GM23248 (cell line): ENCODE measurements around the gene ZNF134. TPM values are rescaled to one million over a fixed set of nuclear protein-coding genes. Genes with fewer than 3 reads are reported as not detected.

Source experiments
- DNase-seq: peaks from one replicate; pipeline ENCODE4 v3.0.0-alpha.2; 2015
- H2AFZ ChIP-seq: fragments of 200-600 bp; sonication (generic); 2 replicates; pipeline ENCODE4 v1.6.1; 2016; ENCODE audit warnings: antibody characterized with exemption
- H3F3A ChIP-seq: fragments of 200-600 bp; sonication (generic); 2 replicates; pipeline ENCODE4 v1.6.1; 2016; ENCODE audit warnings: mild to moderate bottlenecking, antibody characterized with exemption, mixed run types; ENCODE audit not compliant: insufficient read depth
- H3K27ac ChIP-seq: fragments of 200-600 bp; sonication (generic); 2 replicates; pipeline ENCODE4 v1.5.1; 2016; ENCODE audit warnings: mild to moderate bottlenecking
- H3K27me3 ChIP-seq: fragments of 200-600 bp; sonication (generic); replicated peaks from 2 replicates; pipeline ENCODE4 v1.6.1; 2016; ENCODE audit warnings: mild to moderate bottlenecking; ENCODE audit not compliant: insufficient read depth
- H3K36me3 ChIP-seq: fragments of 200-600 bp; sonication (generic); 2 replicates; pipeline ENCODE4 v1.6.1; 2016; ENCODE audit warnings: low read depth, mild to moderate bottlenecking
- H3K4me1 ChIP-seq: fragments of 200-600 bp; sonication (generic); 2 replicates; pipeline ENCODE4 v1.6.1; 2016; ENCODE audit warnings: mild to moderate bottlenecking; ENCODE audit not compliant: insufficient read depth
- H3K4me2 ChIP-seq: fragments of 200-600 bp; sonication (generic); one replicate; pipeline ENCODE4 v1.6.1; 2016; ENCODE audit warnings: mild to moderate bottlenecking; ENCODE audit not compliant: unreplicated experiment
- H3K4me3 ChIP-seq: fragments of 200-600 bp; sonication (generic); 2 replicates; pipeline ENCODE4 v1.5.1; 2016; ENCODE audit warnings: mild to moderate bottlenecking
- H3K79me2 ChIP-seq: fragments of 200-600 bp; sonication (generic); 2 replicates; pipeline ENCODE4 v1.6.1; 2016; ENCODE audit warnings: mild to moderate bottlenecking; ENCODE audit not compliant: insufficient read depth
- H3K9ac ChIP-seq: fragments of 200-600 bp; sonication (generic); 2 replicates; pipeline ENCODE4 v1.6.1; 2016; ENCODE audit warnings: mild to moderate bottlenecking
- H3K9me2 ChIP-seq: fragments of 200-600 bp; sonication (generic); 2 replicates; pipeline ENCODE4 v1.6.1; 2016; ENCODE audit warnings: mixed run types, mild to moderate bottlenecking, moderate library complexity; ENCODE audit not compliant: insufficient read depth
- H3K9me3 ChIP-seq: fragments of 200-600 bp; sonication (generic); one replicate; pipeline ENCODE4 v1.6.1; 2017; ENCODE audit warnings: low read depth
- H4K20me1 ChIP-seq: fragments of 200-600 bp; sonication (generic); 2 replicates; pipeline ENCODE4 v1.6.0; 2016; ENCODE audit not compliant: insufficient read depth
- EZH2 ChIP-seq: fragments of 200-600 bp; sonication (generic); IDR thresholded peaks from 2 replicates; pipeline ENCODE4 v1.6.1; 2018; ENCODE audit warnings: antibody characterized with exemption, mild to moderate bottlenecking; ENCODE audit not compliant: insufficient read depth, poor library complexity, severe bottlenecking
- EZH2phosphoT487 ChIP-seq: fragments of 200-600 bp; sonication (generic); IDR thresholded peaks from 2 replicates; pipeline ENCODE4 v1.6.1; 2018; ENCODE audit warnings: antibody characterized with exemption, moderate library complexity, mild to moderate bottlenecking, low read depth; ENCODE audit not compliant: insufficient read depth
- WGBS, 2 experiments: methylation state at CpG; one replicate each; pipeline ENCODE4 v1.1.6; 2015 to 2017; ENCODE audit warnings: low lambda C conversion rate in 2 of 2, low coverage in 1 of 2; ENCODE audit errors: missing lambda C conversion rate in 2 of 2; 5-methylcytosine and 5-hydroxymethylcytosine counted together
- in situ Hi-C: fragments of 300-500 bp; cut with MboI; formaldehyde crosslinking; loops from 2 replicates; pipeline ENCODE4 v1.15.0; 2020
- polyA plus RNA-seq: library from polyadenylated mRNA; unstranded; fragments of >200 nt; fragmentation: Nextera tagmentation; extraction: Ambion mirVana; gene quantifications from 2 replicates; pipeline ENCODE4 v1.2.1, GENCODE V29; 2016
- total RNA-seq: library from RNA; depleted of rRNA; stranded (reverse); fragments of >200 nt; shearing (Covaris generic); gene quantifications from 2 replicates; pipeline ENCODE4 v1.2.3, GENCODE V29; 2014

ZNF134 gene
- total and polyA plus RNA-seq, 2 experiments from 2014 or later, result 10.0 to 23.6 TPM

GRCh38 chr19:57632987-57633831 lies 19.2 kb downstream of the ZNF134 start, which contains the start of gene ZNF211:
ZNF211 (plus strand) TSS chr19:57633168; CDS start chr19:57633347, 179 bp downstream.
- Histone ChIP-seq H3K4me2 (peak within 1 kb of the TSS; percentile 84), H3K79me2 (peaks cover 47% of the 10 kb centered on the region), H4K20me1 (no peaks in the 10 kb centered on the region), H3K4me3 (peak within 1 kb of the TSS; percentile 99), H3K9me2 (no peaks in the 10 kb centered on the region), H3K36me3 (peaks cover 28% of the 10 kb centered on the region), H3K27me3 (no peaks in the 10 kb centered on the region), H2AFZ (peak within 1 kb of the TSS; percentile 99), H3F3A (peaks cover 4% of the 10 kb centered on the region; the same call in 1 of the 2 replicates), H3K27ac (peak within 1 kb of the TSS; percentile 38), H3K9ac (peak within 1 kb of the TSS; percentile 87), H3K4me1 (peaks cover 6% of the 10 kb centered on the region; the same call in 1 of the 2 replicates), H3K9me3 (no peaks in the 10 kb centered on the region)
- 1 to 2% methylated on average over 58 to 59 of the region's 59 CpGs for WGBS, 2 experiments
- in situ Hi-C loops, result no loop called here
- peak; percentile 98 for DNase-seq
- TF ChIP-seq EZH2phosphoT487 (no peak), EZH2 (no peak)

- Histone ChIP-seq H3K27ac (no peak overlapping the region), H3K9me2 (no peaks in the 10 kb centered on the region), H4K20me1 (no peaks in the 10 kb centered on the region), H3K27me3 (no peaks in the 10 kb centered on the region), H2AFZ (peak overlapping the region; percentile 99), H3K36me3 (peaks cover 33% of the 10 kb centered on the region), H3K4me3 (peak overlapping the region; percentile 99), H3K4me1 (peaks cover 6% of the 10 kb centered on the region; the same call in 1 of the 2 replicates), H3K9me3 (no peaks in the 10 kb centered on the region), H3K79me2 (peaks cover 47% of the 10 kb centered on the region), H3F3A (peaks cover 4% of the 10 kb centered on the region; the same call in 1 of the 2 replicates), H3K4me2 (peak overlapping the region; percentile 84), H3K9ac (peak overlapping the region; percentile 87)
- in situ Hi-C loops, result no loop called here
- TF ChIP-seq EZH2phosphoT487 (no peak), EZH2 (no peak)
- 37 to 45% methylated on average over 6 of the region's 6 CpGs for WGBS, 2 experiments
- no peak for DNase-seq
Observed at GRCh38 chr19:57633832-57634131, 19.7 kb downstream of the ZNF134 start.

GRCh38 chr19:57637379-57637778 lies 23.3 kb downstream of the ZNF134 start:
- peaks cover 6% of the 10 kb centered on the region; the same call in 1 of the 2 replicates for H3K4me1 ChIP-seq
- peaks cover 58% of the 10 kb centered on the region for H3K36me3 ChIP-seq
- no peak overlapping the region for H3K4me3 ChIP-seq
- no peak overlapping the region for H2AFZ ChIP-seq
- in situ Hi-C loops, result no loop called here
- no peaks in the 10 kb centered on the region for H3K9me3 ChIP-seq
- 75 to 82% methylated on average over 4 of the region's 4 CpGs for WGBS, 2 experiments
- no peaks in the 10 kb centered on the region for H3K27me3 ChIP-seq
- peaks cover 52% of the 10 kb centered on the region for H3K79me2 ChIP-seq
- no peak overlapping the region for H3K27ac ChIP-seq
- H3F3A ChIP-seq, result no peaks in the 10 kb centered on the region
- H3K4me2 ChIP-seq, result no peak overlapping the region
- H3K9me2 ChIP-seq, result no peaks in the 10 kb centered on the region
- H4K20me1 ChIP-seq, result no peaks in the 10 kb centered on the region
- H3K9ac ChIP-seq, result no peak overlapping the region
- TF ChIP-seq EZH2, result no peak
- TF ChIP-seq EZH2phosphoT487, result no peak
- no peak for DNase-seq

DNA sequence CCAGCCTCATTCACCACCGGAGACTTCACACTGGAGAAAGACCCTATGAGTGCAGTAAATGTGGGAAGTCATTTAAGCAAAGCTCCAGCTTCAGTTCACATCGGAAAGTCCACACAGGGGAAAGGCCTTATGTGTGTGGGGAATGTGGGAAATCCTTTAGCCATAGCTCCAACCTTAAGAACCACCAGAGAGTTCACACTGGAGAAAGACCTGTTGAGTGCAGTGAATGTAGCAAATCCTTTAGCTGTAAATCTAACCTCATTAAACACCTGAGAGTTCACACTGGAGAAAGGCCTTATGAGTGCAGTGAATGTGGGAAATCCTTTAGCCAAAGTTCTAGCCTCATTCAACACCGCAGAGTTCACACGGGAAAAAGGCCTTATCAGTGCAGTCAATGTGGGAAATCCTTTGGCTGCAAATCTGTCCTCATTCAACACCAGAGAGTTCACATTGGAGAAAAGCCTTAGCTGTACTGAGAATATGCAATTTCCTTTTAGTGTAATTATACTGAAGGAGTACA lies 27.7 kb downstream of the ZNF134 start:
- no peak for DNase-seq
- Histone ChIP-seq H3K9ac (no peak overlapping the region), H3K27me3 (no peaks in the 10 kb centered on the region), H3K27ac (no peak overlapping the region), H2AFZ (no peak overlapping the region), H3K4me2 (no peak overlapping the region), H3K9me3 (no peaks in the 10 kb centered on the region), H3K36me3 (peaks cover 49% of the 10 kb centered on the region), H3K4me1 (no peaks in the 10 kb centered on the region), H3K79me2 (peaks cover 16% of the 10 kb centered on the region), H3K9me2 (no peaks in the 10 kb centered on the region), H3K4me3 (no peak overlapping the region), H4K20me1 (no peaks in the 10 kb centered on the region), H3F3A (no peaks in the 10 kb centered on the region)
- in situ Hi-C loops, result no loop called here
- 97 to 100% methylated on average over 4 of the region's 4 CpGs for WGBS, 2 experiments
- TF ChIP-seq EZH2 (no peak), EZH2phosphoT487 (no peak)
